HG03280 (cell line): ENCODE results near the gene HTATSF1.
A peak's percentile ranks its signal among the peaks of the same experiment; 100 is the strongest.

Experiments used
- ATAC-seq: cut with Tn5 transposase; IDR thresholded peaks from one replicate; pipeline ENCODE4 v1.9.1; 2021; ENCODE audit warnings: mild to moderate bottlenecking, moderate library complexity; ENCODE audit not compliant: unreplicated experiment

Gene HTATSF1, protein sequence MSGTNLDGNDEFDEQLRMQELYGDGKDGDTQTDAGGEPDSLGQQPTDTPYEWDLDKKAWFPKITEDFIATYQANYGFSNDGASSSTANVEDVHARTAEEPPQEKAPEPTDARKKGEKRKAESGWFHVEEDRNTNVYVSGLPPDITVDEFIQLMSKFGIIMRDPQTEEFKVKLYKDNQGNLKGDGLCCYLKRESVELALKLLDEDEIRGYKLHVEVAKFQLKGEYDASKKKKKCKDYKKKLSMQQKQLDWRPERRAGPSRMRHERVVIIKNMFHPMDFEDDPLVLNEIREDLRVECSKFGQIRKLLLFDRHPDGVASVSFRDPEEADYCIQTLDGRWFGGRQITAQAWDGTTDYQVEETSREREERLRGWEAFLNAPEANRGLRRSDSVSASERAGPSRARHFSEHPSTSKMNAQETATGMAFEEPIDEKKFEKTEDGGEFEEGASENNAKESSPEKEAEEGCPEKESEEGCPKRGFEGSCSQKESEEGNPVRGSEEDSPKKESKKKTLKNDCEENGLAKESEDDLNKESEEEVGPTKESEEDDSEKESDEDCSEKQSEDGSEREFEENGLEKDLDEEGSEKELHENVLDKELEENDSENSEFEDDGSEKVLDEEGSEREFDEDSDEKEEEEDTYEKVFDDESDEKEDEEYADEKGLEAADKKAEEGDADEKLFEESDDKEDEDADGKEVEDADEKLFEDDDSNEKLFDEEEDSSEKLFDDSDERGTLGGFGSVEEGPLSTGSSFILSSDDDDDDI

DNA sequence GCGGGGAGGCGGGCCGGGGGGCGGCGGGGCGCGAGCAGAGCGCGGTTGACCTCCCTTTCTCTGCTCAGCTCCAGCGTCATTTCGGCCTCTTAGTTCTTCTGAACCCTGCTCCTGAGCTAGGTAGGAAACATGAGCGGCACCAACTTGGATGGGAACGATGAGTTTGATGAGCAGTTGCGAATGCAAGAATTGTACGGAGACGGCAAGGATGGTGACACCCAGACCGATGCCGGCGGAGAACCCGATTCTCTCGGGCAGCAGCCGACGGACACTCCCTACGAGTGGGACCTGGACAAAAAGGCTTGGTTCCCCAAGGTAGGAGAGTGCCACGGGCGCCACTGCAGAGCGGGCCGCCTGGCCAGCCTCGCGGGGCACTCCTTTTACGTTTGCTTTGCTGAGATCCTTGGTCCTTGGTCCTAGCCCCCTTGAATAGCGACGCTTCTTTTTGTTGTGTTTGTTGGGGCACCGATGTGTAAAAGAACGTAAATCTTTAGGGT is at the start of gene HTATSF1:
Gene HTATSF1 (plus strand): TSS at position 37 of the 497 bp plus-strand sequence. CDS start 93 bp downstream, at position 130.
- ATAC-seq = peak; percentile 12

DNA sequence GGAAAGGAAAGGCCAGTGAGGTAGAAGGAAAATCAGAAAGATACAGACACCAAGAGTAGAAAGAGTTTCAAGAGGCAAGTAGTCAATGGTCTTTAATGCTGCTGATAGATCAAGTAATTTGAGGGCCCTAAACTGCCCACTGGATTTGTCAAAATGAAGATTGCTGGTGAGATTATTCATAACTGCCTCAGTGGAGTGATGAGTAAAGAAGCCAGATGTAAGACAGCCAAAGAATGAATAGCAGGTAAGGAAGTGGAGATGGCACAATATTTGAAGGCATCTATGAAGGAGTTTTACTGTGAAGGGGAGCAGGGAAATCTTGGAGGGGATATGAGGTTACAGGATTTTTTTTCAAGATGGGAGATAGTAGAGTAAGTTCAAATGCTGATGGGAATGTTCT is 49.4 kb upstream of the HTATSF1 start:
- ATAC-seq = no peak

DNA sequence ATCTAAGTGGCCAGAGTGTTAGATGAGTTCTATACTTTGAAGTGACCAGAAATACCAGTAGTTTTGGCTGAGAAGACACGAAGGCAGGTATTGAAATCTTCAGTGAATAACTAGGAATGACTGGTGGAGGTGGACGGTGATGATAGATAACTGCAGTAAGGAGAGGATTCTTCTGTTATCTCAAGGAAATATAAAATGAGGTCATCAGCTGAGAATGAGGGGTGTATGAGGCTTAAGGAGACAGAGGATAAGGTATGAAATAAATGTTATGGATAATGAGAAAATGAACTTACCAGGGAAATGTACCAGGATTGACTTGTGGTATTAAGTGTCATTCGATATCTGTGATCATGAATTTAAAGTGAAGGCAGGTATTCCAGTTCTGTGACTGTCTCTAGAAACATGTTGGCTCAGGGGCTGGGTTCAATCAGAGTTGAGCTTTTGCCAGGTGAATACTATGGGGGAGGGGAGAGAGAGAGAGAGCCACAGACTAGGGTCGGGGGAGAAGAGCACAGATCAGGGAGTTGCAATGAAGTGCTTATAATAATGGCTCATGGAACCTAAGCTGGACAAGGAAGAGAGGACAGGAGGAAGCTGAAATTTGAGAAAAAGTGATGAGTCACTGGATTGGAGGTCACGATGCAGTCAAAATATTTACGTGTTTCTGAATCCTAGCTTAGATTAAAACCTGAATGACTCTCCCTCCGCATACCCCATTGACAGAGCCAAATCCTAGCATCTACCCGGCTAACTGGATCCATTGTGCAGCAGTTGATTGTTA is 47.2 kb upstream of the HTATSF1 start:
- ATAC-seq = no peak

DNA sequence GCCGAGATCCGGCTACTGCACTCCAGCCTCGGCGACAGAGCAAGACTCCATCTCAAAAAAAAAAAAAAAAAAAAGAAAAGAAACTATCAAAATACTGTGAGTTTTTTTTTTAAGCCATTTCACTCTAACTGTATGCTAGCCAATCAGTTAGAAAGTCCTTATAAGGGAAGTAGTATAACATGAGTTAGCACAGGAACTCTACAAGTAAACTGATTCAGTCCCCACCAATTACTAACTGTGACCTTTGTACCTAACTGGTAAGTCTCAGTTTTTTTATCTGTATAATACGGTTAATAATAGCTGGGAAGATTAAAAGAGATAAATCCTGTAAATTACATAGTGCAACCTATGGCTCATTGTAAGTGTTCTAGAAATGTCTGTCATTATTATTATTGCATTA is 44.8 kb upstream of the HTATSF1 start:
- ATAC-seq = no peak

DNA sequence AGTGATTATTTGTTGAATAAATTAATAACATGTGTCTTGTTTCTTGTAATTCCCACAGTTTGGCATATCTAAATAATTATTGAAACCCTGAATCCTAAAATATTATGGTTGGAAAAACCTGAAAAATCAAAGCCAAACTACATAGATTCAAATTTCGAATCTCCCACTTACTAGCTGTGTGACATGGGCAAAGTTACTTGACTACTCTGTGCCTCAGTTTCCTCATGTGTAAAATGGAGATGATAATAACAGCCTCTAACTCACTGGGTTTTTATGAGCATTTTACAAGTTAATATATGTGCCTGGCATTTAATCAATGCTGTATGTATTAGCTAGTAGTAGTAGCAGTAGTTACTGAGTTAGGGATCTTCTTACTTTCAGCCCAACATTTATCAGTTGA is 44.3 kb upstream of the HTATSF1 start:
- ATAC-seq = no peak

DNA sequence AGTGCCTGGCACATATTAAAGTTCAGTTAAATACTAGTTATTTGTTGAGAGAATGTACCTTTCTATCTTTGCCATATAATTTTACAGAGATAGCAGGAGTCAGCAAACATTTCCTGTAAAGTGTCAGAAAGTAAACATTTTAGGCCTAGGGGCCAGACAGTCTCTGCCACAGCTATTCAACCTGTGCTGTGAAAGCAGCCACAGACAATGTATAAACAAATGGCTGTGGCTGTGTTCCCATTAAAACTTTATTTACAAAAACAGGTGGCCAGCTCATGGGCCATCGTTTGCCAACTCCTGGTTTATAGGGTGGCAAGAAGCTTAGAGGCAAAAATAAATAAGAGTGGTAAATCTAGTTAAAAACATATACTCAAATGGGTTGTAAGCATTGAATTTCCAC is 43.6 kb upstream of the HTATSF1 start:
- no peak for ATAC-seq

DNA sequence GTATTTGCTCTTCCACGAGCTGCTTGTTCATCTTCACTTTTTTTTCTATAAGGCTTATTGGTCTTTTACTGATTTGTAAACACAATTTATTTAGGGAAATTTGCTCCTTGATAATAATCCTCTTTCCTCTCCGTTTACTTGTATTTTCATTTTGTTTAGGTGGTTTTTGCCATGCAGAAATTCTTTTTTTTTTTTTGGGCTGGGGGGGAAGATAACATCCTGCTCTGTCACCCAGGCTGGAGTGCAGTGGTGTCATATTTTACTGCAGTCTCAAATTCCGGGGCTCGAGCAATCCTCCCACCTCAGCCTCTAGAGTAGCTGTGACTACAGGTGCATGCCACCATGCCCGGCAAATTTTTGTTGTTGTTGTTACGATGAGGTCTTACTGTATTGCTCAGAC is 41.3 kb upstream of the HTATSF1 start:
- ATAC-seq = no peak

DNA sequence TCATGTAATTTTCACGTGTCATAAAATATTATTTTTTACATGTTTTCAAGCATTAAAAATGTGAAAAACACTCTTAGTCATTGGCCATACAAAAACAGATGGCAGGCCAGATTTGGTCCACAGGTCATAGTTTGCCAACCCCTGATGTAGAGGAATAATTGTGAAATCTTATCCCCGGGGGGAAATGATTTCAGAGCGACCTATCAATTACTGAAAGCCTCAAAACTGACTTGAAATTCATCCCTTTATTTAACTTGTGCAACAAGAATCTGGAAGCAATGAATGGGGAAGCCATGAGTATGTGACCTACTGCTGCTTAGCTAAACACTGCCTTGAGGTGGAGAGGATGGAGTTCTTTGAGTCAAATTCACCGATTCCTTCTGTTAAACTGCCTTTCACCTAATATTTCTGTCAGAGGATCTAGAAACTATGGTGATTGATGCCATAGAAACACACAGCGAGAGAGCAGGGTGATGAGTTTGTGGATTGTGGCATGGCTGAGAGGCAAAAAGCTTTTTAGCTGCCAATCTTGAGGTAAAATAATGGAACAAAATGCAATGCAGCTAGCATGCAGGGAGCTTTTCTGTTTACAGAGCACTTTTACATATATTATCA is 40.0 kb upstream of the HTATSF1 start:
- no peak for ATAC-seq

DNA sequence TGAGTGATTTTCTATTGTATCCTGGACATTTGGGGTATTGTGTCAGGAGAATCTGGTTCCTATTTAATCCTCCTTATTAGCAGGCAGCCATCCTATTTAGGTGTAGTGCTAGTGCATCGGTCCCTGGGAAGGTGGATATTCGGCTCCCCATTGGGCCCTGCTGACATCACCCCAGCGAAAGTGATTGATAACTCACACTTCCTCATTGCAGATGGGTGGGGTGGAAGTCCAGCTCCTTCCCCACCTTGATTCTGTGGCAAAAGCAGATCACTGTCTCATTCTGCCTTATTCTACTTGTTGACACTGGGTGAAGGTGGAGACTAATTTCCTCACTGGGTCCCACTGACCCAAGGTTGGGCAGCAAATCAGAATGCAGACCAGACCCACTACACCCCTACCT is 32.8 kb upstream of the HTATSF1 start:
- ATAC-seq = no peak

DNA sequence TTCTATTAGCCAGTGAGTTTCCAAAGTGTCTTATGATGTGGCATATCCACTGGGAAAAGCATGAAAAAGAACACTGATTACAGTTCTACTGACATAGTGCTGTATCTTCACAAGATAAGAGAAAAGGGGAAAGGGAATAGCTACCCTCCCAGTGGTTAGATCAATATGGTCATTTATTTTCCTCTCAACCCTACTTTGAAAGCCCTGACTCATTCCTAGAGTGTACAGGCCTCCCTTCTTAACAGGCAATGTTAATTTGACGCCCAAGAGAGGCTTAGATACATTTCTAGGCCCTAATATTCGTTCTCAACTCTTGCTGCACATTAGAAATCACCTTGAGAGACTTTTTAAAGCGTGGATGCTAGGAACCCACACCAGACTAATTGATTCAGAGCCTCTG is 30.1 kb upstream of the HTATSF1 start:
- no peak for ATAC-seq

DNA sequence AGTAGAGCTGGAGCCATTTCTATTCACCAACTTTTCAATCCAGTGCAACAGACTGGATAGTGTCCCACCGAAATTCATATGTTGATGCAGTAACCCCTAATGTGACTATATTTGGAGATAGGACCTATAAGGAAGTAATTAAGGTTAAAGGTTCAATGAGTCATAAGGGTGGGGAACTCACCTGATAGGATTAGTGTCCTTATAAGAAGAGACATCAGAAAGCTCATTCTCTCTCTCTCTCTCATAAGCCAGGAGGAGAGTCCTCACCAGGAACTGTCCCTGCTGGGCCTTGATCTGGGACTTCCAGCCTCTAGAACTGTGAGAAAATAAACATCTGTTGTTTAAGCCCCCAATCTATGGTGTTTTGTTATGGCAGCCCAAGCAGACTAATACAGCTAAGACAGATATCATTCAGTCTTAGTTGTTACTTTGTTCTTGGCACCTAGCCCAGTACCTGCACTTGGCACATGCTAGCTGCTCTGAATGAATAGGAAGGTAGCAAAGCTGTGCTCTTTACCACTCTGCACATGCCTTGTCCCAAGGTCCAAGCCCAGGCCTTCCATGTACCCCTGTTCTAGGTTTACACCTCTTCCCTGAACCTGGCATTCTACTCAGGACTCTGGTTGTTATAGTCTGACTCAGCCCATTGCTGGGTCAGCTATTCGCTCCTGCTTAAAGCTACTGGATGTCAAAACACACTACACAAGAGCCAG is 28.8 kb upstream of the HTATSF1 start:
- ATAC-seq = no peak

DNA sequence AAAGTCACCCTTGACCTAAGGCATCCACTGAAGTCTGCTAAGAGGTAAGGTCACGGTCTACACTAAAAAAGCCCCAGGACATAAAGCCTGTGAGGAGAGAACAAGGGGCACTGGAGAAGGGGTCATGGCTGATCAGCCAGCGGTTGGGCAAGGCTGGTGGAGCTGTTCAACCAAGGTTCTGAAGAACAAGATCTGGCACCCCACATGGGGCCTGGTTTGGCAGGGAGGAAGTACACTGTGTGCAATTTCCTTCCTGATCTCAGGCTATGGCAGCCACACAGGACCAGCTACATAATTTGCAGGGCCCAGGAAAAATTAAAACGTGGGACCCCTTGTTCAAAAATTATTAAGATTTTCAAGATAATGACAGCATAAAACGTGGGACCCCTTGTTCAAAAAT is 23.7 kb upstream of the HTATSF1 start:
- ATAC-seq = no peak

DNA sequence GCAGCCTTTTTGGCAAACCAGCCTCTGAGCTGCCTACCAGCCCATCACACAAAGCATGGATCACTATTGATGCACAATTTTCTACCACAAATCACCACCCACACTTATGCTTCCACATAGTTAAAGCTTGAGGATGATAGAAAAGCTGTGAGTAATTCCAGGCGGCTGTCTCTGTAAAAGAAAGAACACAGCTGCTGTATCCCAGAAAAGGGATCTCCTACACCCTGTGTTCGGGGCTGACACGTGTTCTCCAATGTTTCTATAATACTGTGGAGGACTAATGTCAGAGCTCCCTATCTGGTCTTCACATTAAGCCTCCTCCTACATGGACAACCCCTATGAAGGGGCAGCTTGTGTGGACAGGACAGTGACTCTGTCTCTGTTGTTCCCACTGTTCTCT is 22.2 kb upstream of the HTATSF1 start:
- no peak for ATAC-seq

DNA sequence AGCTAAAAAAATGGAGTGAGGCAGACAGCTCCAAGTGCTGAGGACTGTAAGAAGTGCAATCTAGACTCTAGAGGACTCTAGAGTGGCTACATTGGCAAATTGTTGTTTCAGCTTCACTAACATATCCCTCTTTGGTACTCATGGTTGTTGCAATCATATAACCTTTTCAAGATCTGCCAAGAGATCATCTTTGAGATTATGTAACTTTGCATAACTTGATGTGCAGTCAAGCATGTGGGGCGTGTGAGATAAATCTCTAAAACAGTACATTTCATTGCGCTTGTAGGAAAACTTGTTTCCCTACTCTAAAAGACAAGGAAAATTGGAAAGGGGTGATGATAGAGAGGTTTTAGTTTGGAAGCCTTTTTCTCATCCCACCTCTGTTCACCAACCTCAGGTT is 20.9 kb upstream of the HTATSF1 start:
- no peak for ATAC-seq

DNA sequence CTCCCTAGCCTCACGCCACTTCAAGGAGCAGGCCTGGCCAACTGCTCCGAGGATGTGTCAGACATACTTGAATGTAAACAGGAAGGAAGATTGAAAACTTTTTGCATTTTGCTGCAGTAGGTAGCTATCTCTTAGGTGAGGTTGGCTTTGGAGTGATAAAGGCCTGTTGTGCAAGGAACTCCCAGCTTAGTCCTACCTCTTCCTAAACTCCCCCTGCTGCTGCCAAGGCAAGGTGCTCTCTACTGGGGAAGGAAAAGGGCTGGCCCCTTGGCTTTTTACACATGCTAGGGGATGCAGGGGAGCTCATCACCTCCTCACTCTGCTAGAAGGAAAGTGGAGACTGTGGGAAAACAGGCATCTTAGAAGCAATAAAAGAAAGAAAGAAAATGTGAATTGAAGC is 20.4 kb upstream of the HTATSF1 start:
- ATAC-seq = no peak

DNA sequence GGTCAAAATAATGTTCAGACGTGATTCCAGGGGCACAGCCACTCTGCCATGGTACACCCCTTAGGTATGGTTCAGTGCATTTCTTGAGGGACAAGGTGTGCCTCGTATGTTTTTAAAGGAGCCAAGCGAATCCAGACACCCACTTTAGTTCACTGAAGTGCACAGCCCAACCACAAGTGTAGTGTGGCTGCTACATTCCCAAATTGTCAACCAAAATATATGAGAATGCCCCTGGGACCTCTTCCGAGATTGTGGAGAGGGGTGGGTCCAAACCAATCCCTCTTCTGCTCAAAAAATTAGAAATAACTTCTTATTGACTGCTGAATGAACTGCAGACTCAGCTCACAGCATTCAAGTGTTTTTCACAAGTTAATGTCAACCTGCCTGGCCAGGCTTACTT is 17.0 kb upstream of the HTATSF1 start:
- ATAC-seq = no peak

DNA sequence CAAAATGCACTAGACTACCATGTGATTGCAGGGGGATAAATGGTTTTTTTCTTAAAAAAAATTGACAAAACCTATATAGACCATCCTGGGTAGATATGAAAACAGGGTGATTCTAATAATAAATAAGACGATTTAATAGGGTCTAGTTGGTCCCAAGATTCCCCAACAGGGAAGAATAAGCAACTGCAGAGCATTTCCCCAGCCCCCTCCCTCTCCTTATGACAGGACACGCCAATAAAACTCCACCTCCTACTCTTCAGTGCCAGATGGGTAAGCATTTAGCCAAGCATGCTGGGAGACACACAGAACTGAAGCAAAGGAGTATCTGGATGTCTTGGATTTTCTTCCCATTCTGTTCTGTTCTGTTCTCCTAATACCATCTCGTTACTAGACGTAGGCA is 9.7 kb upstream of the HTATSF1 start, which contains the start of gene BRS3:
Gene BRS3 (plus strand): TSS at position 301 of the 400 bp plus-strand sequence. CDS start 168 bp downstream, outside the sequence.
- ATAC-seq = no peak

DNA sequence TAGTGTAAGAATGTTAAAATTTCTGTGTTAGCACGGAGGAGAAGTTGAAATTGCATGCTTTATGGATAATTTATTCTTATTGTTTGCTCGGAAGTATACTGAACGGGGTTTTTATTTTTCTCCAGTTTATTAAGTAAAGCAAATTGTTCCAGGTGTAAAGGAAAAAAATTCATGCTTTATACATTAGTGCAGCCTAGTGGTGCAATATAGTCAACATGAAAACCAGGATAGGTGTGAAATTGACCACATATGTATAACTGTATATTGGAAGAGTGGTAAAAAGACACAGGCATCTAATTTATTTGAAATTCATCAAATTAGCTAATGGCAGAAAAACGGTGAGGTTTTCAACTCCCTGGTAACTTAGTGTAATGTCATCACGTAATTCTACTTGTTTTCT is 8.7 kb upstream of the HTATSF1 start:
- no peak for ATAC-seq

DNA sequence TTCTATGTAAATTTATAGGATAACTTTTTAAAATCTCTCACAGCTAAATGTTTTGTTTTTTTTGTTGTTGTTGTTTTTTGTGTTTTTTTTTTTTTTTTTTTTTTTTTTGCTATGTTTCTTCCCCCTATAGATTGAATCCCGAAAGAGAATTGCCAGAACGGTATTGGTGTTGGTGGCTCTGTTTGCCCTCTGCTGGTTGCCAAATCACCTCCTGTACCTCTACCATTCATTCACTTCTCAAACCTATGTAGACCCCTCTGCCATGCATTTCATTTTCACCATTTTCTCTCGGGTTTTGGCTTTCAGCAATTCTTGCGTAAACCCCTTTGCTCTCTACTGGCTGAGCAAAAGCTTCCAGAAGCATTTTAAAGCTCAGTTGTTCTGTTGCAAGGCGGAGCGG is 5.6 kb upstream of the HTATSF1 start:
- no peak for ATAC-seq

DNA sequence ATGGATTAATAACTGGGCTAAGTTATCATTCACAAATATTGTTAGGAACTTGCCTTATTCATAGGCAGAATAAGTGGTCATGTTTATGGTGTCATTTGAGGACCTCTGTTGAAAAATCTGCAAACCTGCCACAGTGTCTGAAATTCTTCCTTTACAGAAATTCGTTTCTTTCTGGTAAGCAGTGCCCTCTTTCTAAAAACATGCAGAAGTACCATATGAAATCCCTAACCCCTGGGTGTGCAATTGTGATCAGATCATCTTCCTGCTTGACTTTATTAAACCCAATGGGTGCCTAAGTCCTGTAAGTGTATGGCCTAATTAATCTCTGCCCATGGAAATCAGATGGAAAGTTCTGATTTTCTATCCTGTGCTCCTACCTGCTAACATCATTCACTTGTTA is 4.4 kb upstream of the HTATSF1 start:
- no peak for ATAC-seq
